H1 (cell line): ENCODE data around the gene GRM8. TPM values are rescaled to one million over a fixed set of nuclear protein-coding genes. Genes with fewer than 3 reads are reported as not detected.
"Not testable (repeated sequence)": the region's sequence is repeated elsewhere in the genome, so short reads cannot be mapped to it uniquely, and the experiment has no call there.

Source experiments
- CTCF ChIA-PET: fragments of 300-600 bp; sonication (Branson Sonifier 250); formaldehyde crosslinking; loops from one replicate; lab custom pipeline; 2021; ENCODE audit not compliant: partially characterized antibody; lab: Charles Lee
- POLR2A ChIA-PET: fragments of 300-600 bp; sonication (Branson Sonifier 250); formaldehyde crosslinking; loops from one replicate; lab custom pipeline; 2021; ENCODE audit warnings: inconsistent platforms; ENCODE audit not compliant: partially characterized antibody; lab: Charles Lee
- DNase-seq, 2 experiments: peaks; one replicate each; pipeline versions ENCODE4 v3.0.0 to v3.0.0-alpha.2; 2010 to 2022; ENCODE audit warnings: low spot score in 2 of 2, low read depth in 1 of 2, mixed read lengths in 1 of 2
- FAIRE-seq: peaks from 2 replicates; lab custom pipeline; 2011; peaks lifted over from hg19 to GRCh38; lab: Jason Lieb, UNC
- H2AFZ ChIP-seq: 2 replicates; pipeline ENCODE4 v1.8.1; 2012; ENCODE audit warnings: low read length, inconsistent platforms
- H2AK5ac ChIP-seq: 2 replicates; pipeline ENCODE4 v1.6.1; 2013; ENCODE audit warnings: low read depth, low read length
- H2BK120ac ChIP-seq: replicated peaks from 2 replicates; pipeline ENCODE3; 2013; ENCODE audit warnings: low read depth, low read length, inconsistent platforms
- H2BK12ac ChIP-seq: 2 replicates; pipeline ENCODE4 v1.6.1; 2013; ENCODE audit warnings: low read depth, low read length
- H2BK15ac ChIP-seq: 2 replicates; pipeline ENCODE4 v1.6.1; 2013; ENCODE audit warnings: low read length
- H2BK20ac ChIP-seq: 2 replicates; pipeline ENCODE4 v1.6.1; 2013; ENCODE audit warnings: low read length
- H2BK5ac ChIP-seq: 2 replicates; pipeline ENCODE4 v1.6.1; 2013; ENCODE audit warnings: low read depth, low read length
- H3K14ac ChIP-seq: 2 replicates; pipeline ENCODE4 v1.6.1; 2013; ENCODE audit warnings: inconsistent platforms; ENCODE audit not compliant: insufficient read length
- H3K18ac ChIP-seq: 2 replicates; pipeline ENCODE4 v1.6.1; 2013; ENCODE audit warnings: low read length; ENCODE audit errors: extremely low read depth
- H3K23ac ChIP-seq: 2 replicates; pipeline ENCODE4 v1.6.1; 2013; ENCODE audit warnings: inconsistent platforms; ENCODE audit not compliant: insufficient read length
- H3K23me2 ChIP-seq: 2 replicates; pipeline ENCODE4 v1.6.1; 2013; ENCODE audit warnings: low read depth, low read length
- H3K27ac ChIP-seq: 2 replicates; pipeline ENCODE4 v1.6.1; 2011; ENCODE audit warnings: low read depth, low read length, inconsistent platforms
- H3K27me3 ChIP-seq, 4 experiments: replicated peaks in 1 of 4; 1 replicate in 1 of 4; 2 replicates in 3 of 4; pipeline versions ENCODE4 v1.6.1 to v1.8.1; 2011 to 2013; ENCODE audit warnings: low read length in 3 of 4, mild to moderate bottlenecking in 3 of 4, inconsistent platforms in 2 of 4, mixed read lengths in 2 of 4, moderate library complexity in 1 of 4; ENCODE audit not compliant: control insufficient read depth in 3 of 4, insufficient read depth in 3 of 4; ENCODE audit errors: extremely low read depth in 1 of 4
- H3K36me3 ChIP-seq, 4 experiments: 2 replicates each; pipeline versions ENCODE4 v1.6.1 to v1.8.1; 2011 to 2013; ENCODE audit warnings: mild to moderate bottlenecking in 4 of 4, low read length in 3 of 4, moderate library complexity in 2 of 4, control low read depth in 1 of 4, inconsistent platforms in 1 of 4; ENCODE audit not compliant: insufficient read depth in 4 of 4, control insufficient read depth in 2 of 4
- H3K4ac ChIP-seq: replicated peaks from 2 replicates; pipeline ENCODE3; 2013; ENCODE audit warnings: low read length, low read depth, mixed read lengths, inconsistent platforms; ENCODE audit not compliant: insufficient read length
- H3K4me1 ChIP-seq, 4 experiments: replicated peaks in 1 of 4; 1 replicate in 1 of 4; 2 replicates in 3 of 4; pipeline versions ENCODE4 v1.6.1 to v1.8.1; 2011 to 2013; ENCODE audit warnings: low read length in 3 of 4, inconsistent platforms in 2 of 4, mixed read lengths in 1 of 4; ENCODE audit not compliant: insufficient read depth in 4 of 4, control insufficient read depth in 3 of 4
- H3K4me2 ChIP-seq, 2 experiments: 2 replicates each; pipeline versions ENCODE4 v1.6.1 to v1.8.1; 2011 to 2013; ENCODE audit warnings: low read depth in 2 of 2, low read length in 2 of 2, control low read depth in 1 of 2, inconsistent platforms in 1 of 2, mild to moderate bottlenecking in 1 of 2; ENCODE audit not compliant: insufficient read depth in 1 of 2
- H3K4me3 ChIP-seq, 4 experiments: fragments of 200-600, 300-600 bp in 1 of 4; sonication (generic), shearing (Covaris generic), sonication (Bioruptor Twin) in 1 of 4; 2 replicates each; pipeline versions ENCODE4 v1.5.1 to v1.8.1; 2011 to 2016; ENCODE audit warnings: low read length in 4 of 4, low read depth in 3 of 4, control low read depth in 2 of 4, inconsistent platforms in 2 of 4, mild to moderate bottlenecking in 2 of 4, mixed read lengths in 1 of 4, moderate library complexity in 1 of 4; ENCODE audit not compliant: insufficient read depth in 2 of 4; ENCODE audit errors: extremely low read depth in 1 of 4
- H3K56ac ChIP-seq: replicated peaks from 2 replicates; pipeline ENCODE3; 2013; ENCODE audit warnings: low read depth, mild to moderate bottlenecking, mixed read lengths, low read length, inconsistent platforms; ENCODE audit not compliant: insufficient read length
- H3K79me1 ChIP-seq: 2 replicates; pipeline ENCODE4 v1.6.1; 2013; ENCODE audit warnings: low read depth, low read length, control low read depth
- H3K79me2 ChIP-seq, 2 experiments: 2 replicates each; pipeline versions ENCODE4 v1.6.1 to v1.8.1; 2012 to 2013; ENCODE audit warnings: low read length in 2 of 2, mild to moderate bottlenecking in 2 of 2, inconsistent platforms in 1 of 2; ENCODE audit not compliant: insufficient read depth in 2 of 2, control insufficient read depth in 1 of 2
- H3K9ac ChIP-seq, 4 experiments: replicated peaks in 1 of 4; 1 replicate in 1 of 4; 2 replicates in 3 of 4; pipeline versions ENCODE4 v1.6.1 to v1.8.1; 2011 to 2013; ENCODE audit warnings: low read depth in 3 of 4, low read length in 3 of 4, control low read depth in 2 of 4, mild to moderate bottlenecking in 2 of 4, moderate library complexity in 2 of 4, inconsistent platforms in 1 of 4; ENCODE audit errors: extremely low read depth in 1 of 4
- H3K9me3 ChIP-seq, 2 experiments: 2 replicates each; pipeline versions ENCODE4 v1.6.1 to v1.8.1; 2012 to 2013; ENCODE audit warnings: mild to moderate bottlenecking in 2 of 2, moderate library complexity in 2 of 2, control low read depth in 1 of 2, inconsistent platforms in 1 of 2, low read depth in 1 of 2, low read length in 1 of 2, mixed read lengths in 1 of 2; ENCODE audit not compliant: insufficient read depth in 2 of 2
- H4K20me1 ChIP-seq, 2 experiments: replicated peaks in 1 of 2; 2 replicates each; pipeline versions ENCODE3 to v1.8.1; 2011 to 2013; ENCODE audit warnings: inconsistent platforms in 2 of 2, low read length in 2 of 2, mild to moderate bottlenecking in 1 of 2; ENCODE audit not compliant: insufficient read depth in 2 of 2, control insufficient read depth in 1 of 2
- H4K5ac ChIP-seq: 2 replicates; pipeline ENCODE4 v1.6.1; 2013; ENCODE audit warnings: low read length, low read depth, mixed read lengths, inconsistent platforms; ENCODE audit not compliant: insufficient read length
- H4K8ac ChIP-seq: 2 replicates; pipeline ENCODE4 v1.8.0; 2013; ENCODE audit warnings: mild to moderate bottlenecking, moderate library complexity, low read length, inconsistent platforms; ENCODE audit not compliant: insufficient read depth; ENCODE audit errors: extremely low read depth
- H4K91ac ChIP-seq: replicated peaks from 2 replicates; pipeline ENCODE3; 2013; ENCODE audit warnings: low read length, mixed read lengths, inconsistent platforms; ENCODE audit not compliant: insufficient read length
- WGBS, 2 experiments: shearing (Covaris generic) in 1 of 2; methylation state at CpG; one replicate each; pipeline versions ENCODE4 v1.1.6 to v1.1.7; 2013 to 2015; ENCODE audit warnings: low lambda C conversion rate in 2 of 2, mixed read lengths in 2 of 2, inconsistent platforms in 1 of 2, low coverage in 1 of 2, missing lambda C conversion rate in 1 of 2; ENCODE audit not compliant: insufficient replicate concordance in 2 of 2, insufficient coverage in 1 of 2, insufficient read length in 1 of 2; ENCODE audit errors: extremely low coverage in 1 of 2, missing lambda C conversion rate in 1 of 2; 5-methylcytosine and 5-hydroxymethylcytosine counted together
- polyA plus RNA-seq, 7 experiments: library from polyadenylated mRNA; depleted of rRNA in 3 of 7; stranded (reverse) in 5 of 7; unstranded in 2 of 7; fragments of >200 nt in 5 of 7; fragments of 200-250 nt in 2 of 7; gene quantifications; 1 replicate in 5 of 7; 2 replicates in 1 of 7; 4 replicates in 1 of 7; pipeline versions ENCODE4 v1.2.1 to v1.2.3, GENCODE V29; 2011 to 2013; ENCODE audit warnings: missing spikeins in 2 of 7, mixed read lengths in 2 of 7
- total RNA-seq: library from RNA; stranded (reverse); fragmentation: NEBNext Ultra II Directional; extraction: Animal tissue kit (Norgen Biotek cat#: 25700); gene quantifications from 2 replicates; pipeline ENCODE4 v1.2.1, GENCODE V29; 2021

Gene GRM8
- total and polyA plus RNA-seq, 2 of the 8 experiments (the other 6 are each of a cell fraction or from before 2014, with no cell fraction given), result 2.6 to 2.8 TPM

GRCh38 chr7:126911627-126912026, 341.1 kb downstream of the GRM8 start:
- H3K4me3 ChIP-seq, H3K23me2 ChIP-seq, H4K8ac ChIP-seq, H3K79me2 ChIP-seq, H3K9me3 ChIP-seq, H3K27me3 ChIP-seq, H3K79me1 ChIP-seq, H2BK12ac ChIP-seq, H3K23ac ChIP-seq, H3K4me1 ChIP-seq, H3K27ac ChIP-seq, H3K14ac ChIP-seq, H3K4ac ChIP-seq, H3K36me3 ChIP-seq, FAIRE-seq, H2BK5ac ChIP-seq, H3K4me2 ChIP-seq, H3K9ac ChIP-seq, H2AFZ ChIP-seq, POLR2A ChIA-PET, H2AK5ac ChIP-seq, H4K20me1 ChIP-seq, H3K18ac ChIP-seq, H2BK20ac ChIP-seq, H3K56ac ChIP-seq, H2BK120ac ChIP-seq, H4K5ac ChIP-seq, H4K91ac ChIP-seq, DNase-seq, H2BK15ac ChIP-seq: not testable (repeated sequence)
- WGBS, 2 experiments, result 85% methylated on average over 4 of the region's 4 CpGs; no CpG with 5 or more reads in 1 of the 2 experiments
- CTCF ChIA-PET, result interaction anchor here (0.6 to 1.5 kb wide), 2 partner anchors 11 to 262 kb away, joined by 3 to 4 read pairs; no protein-coding TSS in a partner anchor

DNA sequence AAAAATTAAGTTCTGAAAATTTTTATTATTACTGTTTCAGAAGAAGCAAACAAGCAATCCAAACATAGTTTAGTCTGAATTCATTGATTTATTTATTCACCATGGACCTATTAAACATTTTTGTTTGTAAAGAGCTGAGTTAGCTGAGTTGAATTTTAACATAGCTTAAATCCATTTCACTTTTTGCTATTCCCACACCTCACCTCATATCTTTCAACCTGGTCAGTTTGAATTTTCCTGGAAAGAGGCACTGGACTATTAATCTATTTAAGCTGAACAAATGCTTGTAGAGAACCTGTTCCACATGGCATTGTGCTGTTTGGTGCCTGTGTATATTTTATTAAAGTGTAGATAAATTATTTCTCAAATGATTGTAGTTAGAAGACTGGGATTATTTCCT, 344.2 kb downstream of the GRM8 start:
- POLR2A ChIA-PET, H2BK20ac ChIP-seq, H3K4me1 ChIP-seq, H4K20me1 ChIP-seq, H3K27ac ChIP-seq, H2BK15ac ChIP-seq, H3K23me2 ChIP-seq, H3K79me2 ChIP-seq, H3K9me3 ChIP-seq, H2BK12ac ChIP-seq, H3K79me1 ChIP-seq, H3K23ac ChIP-seq, H3K18ac ChIP-seq, H2AK5ac ChIP-seq, H4K5ac ChIP-seq, DNase-seq, H3K4ac ChIP-seq, H4K8ac ChIP-seq, H3K56ac ChIP-seq, H4K91ac ChIP-seq, H3K14ac ChIP-seq, H3K4me2 ChIP-seq, H2BK120ac ChIP-seq, H3K27me3 ChIP-seq, H2BK5ac ChIP-seq, H3K4me3 ChIP-seq, H3K36me3 ChIP-seq, H2AFZ ChIP-seq, H3K9ac ChIP-seq: not testable (repeated sequence)
- CTCF ChIA-PET, result interaction anchor here (0.7 to 1.9 kb wide), 2 partner anchors 8 to 220 kb away, joined by 3 to 5 read pairs; no protein-coding TSS in a partner anchor
- FAIRE-seq, result peak; percentile 80
